Activated naive CD4-positive, alpha-beta T cell treated with anti-CD3 and anti-CD28 coated beads, Interleukin-2, amount 50 U/mL, for 16 hours (primary cell): ENCODE measurements around the gene NEDD4L.
A peak's percentile ranks its signal among the peaks of the same experiment; 100 is the strongest.

ENCODE experiments used
- DNase-seq: peaks from one replicate; pipeline ENCODE4 v3.0.0-alpha.2; 2020

Gene NEDD4L

GRCh38 chr18:58125183-58125582, 81.2 kb downstream of the NEDD4L start:
- no peak for DNase-seq

- no peak for DNase-seq
These were observed 81.7 kb downstream of the NEDD4L start for GRCh38 chr18:58125756-58126155.

GRCh38 chr18:58128381-58129374, 84.7 kb downstream of the NEDD4L start:
- DNase-seq: no peak

GRCh38 chr18:58132595-58133261, 88.7 kb downstream of the NEDD4L start:
- no peak for DNase-seq

- no peak for DNase-seq
These were observed 91.2 kb downstream of the NEDD4L start for GRCh38 chr18:58135183-58135641.

- DNase-seq: peak; percentile 41
These were observed 91.8 kb downstream of the NEDD4L start for GRCh38 chr18:58135701-58136331.

- no peak for DNase-seq
These were observed 92.9 kb downstream of the NEDD4L start for GRCh38 chr18:58136879-58137278.

- no peak for DNase-seq
These were observed 95.7 kb downstream of the NEDD4L start for GRCh38 chr18:58139459-58140386.

GRCh38 chr18:58140387-58141325, 96.6 kb downstream of the NEDD4L start:
- no peak for DNase-seq

- no peak for DNase-seq
These were observed 99.4 kb downstream of the NEDD4L start for GRCh38 chr18:58143386-58143785.

GRCh38 chr18:58144106-58144505, 100.1 kb downstream of the NEDD4L start:
- DNase-seq: no peak

- DNase-seq: no peak
These were observed 100.8 kb downstream of the NEDD4L start for GRCh38 chr18:58144671-58145285.

- DNase-seq: no peak
These were observed 102.1 kb downstream of the NEDD4L start for GRCh38 chr18:58146099-58146498.

GRCh38 chr18:58148954-58149471, 105.0 kb downstream of the NEDD4L start:
- no peak for DNase-seq

- DNase-seq: no peak
These were observed 106.7 kb downstream of the NEDD4L start for GRCh38 chr18:58150772-58151171.

- DNase-seq: no peak
These were observed 108.2 kb downstream of the NEDD4L start for GRCh38 chr18:58152216-58152615.

GRCh38 chr18:58152891-58153290, 108.9 kb downstream of the NEDD4L start:
- no peak for DNase-seq

- DNase-seq: no peak
These were observed 112.5 kb downstream of the NEDD4L start for GRCh38 chr18:58156516-58156915.

GRCh38 chr18:58157237-58157636, 113.2 kb downstream of the NEDD4L start:
- DNase-seq: no peak

GRCh38 chr18:58158008-58158407, 114.0 kb downstream of the NEDD4L start:
- DNase-seq: no peak
